ENCODE measurements around the gene MARCKS.

DNA sequence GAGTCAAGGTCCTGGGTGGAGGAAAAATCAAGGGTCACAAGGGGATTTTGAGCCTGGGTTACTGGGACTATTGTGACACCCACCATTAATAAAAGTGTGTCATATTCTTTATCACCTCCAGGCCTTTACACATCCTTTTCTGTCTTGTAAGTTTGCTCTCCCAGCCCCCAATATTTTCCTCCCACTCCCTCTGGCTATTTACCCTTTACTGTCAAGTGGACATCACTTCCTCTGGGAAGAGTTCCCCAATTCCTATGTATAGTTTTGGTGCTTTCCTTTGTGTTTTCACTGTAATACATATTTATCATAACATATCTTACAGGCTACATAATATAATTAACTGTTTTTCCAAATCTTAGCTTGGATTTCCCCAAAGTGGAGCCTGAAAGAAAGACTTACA is 36.3 kb downstream of the MARCKS start:
- TF ChIP-seq POLR2A (IDR thresholded peaks at IDR 0.05; ENCODE audit: low read length) (no peak), GATA1 (IDR thresholded peaks at IDR 0.05; ENCODE audit: low read depth, low read length) (no peak)
